ENCODE measurements around the gene SLC7A1.

SLC7A1 gene

DNA sequence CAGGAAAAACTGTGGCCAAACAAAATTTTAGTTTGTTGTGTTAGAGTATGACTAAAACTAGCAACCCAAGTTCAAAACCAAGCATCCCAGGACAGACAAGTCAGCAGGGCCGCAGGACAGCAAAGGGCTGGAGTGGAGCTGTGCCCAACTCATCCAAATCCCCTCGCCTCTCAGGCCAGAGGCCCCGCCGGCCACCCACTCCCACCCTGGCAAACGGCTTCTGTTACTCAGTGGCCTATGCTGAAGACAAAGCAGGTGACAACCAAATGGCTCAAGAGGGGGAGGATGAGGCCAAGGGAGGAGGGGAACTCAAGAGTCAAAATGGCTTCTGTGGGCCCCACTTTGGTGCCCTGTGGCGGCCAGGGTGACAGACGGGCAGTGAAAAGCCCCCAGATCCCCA lies 69.7 kb downstream of the SLC7A1 start:
- no peak for TF ChIP-seq EZH2 (IDR thresholded peaks at IDR 0.05; ENCODE audit: borderline replicate concordance, low read length)
- TF ChIP-seq, protein P1, sequence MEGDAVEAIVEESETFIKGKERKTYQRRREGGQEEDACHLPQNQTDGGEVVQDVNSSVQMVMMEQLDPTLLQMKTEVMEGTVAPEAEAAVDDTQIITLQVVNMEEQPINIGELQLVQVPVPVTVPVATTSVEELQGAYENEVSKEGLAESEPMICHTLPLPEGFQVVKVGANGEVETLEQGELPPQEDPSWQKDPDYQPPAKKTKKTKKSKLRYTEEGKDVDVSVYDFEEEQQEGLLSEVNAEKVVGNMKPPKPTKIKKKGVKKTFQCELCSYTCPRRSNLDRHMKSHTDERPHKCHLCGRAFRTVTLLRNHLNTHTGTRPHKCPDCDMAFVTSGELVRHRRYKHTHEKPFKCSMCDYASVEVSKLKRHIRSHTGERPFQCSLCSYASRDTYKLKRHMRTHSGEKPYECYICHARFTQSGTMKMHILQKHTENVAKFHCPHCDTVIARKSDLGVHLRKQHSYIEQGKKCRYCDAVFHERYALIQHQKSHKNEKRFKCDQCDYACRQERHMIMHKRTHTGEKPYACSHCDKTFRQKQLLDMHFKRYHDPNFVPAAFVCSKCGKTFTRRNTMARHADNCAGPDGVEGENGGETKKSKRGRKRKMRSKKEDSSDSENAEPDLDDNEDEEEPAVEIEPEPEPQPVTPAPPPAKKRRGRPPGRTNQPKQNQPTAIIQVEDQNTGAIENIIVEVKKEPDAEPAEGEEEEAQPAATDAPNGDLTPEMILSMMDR (IDR thresholded peaks at IDR 0.05; ENCODE audit: low read length): no peak
- no peaks in the 10 kb centered on the region for H3F3A ChIP-seq (ENCODE audit: insufficient read depth, low read length)
- peaks cover 88% of the 10 kb centered on the region for H3K36me3 ChIP-seq (ENCODE audit: insufficient read depth, low read length)
- H3K4me3 ChIP-seq (ENCODE audit: low read depth, low read length, poor library complexity, severe bottlenecking): no peak overlapping the region
- H3K9me2 ChIP-seq (ENCODE audit: low read depth, low read length): no peaks in the 10 kb centered on the region
- H3K4me1 ChIP-seq (ENCODE audit: insufficient read depth, low read length, severe bottlenecking): no peaks in the 10 kb centered on the region
- no peak overlapping the region for H3K9ac ChIP-seq (ENCODE audit: low read length)
- H4K20me1 ChIP-seq (ENCODE audit: insufficient read depth, low read length): no peaks in the 10 kb centered on the region
- no peaks in the 10 kb centered on the region for H3K79me2 ChIP-seq (ENCODE audit: insufficient read depth, low read length)
- no peak overlapping the region for H3K27ac ChIP-seq (ENCODE audit: low read depth, low read length, poor library complexity, severe bottlenecking)
- H3K9me3 ChIP-seq (ENCODE audit: low read length): no peaks in the 10 kb centered on the region
- no peak overlapping the region for H2AFZ ChIP-seq (ENCODE audit: low read length)
- no peaks in the 10 kb centered on the region for H3K27me3 ChIP-seq (ENCODE audit: insufficient read depth, low read length)
- H3K4me2 ChIP-seq (ENCODE audit: low read length): no peak overlapping the region

DNA sequence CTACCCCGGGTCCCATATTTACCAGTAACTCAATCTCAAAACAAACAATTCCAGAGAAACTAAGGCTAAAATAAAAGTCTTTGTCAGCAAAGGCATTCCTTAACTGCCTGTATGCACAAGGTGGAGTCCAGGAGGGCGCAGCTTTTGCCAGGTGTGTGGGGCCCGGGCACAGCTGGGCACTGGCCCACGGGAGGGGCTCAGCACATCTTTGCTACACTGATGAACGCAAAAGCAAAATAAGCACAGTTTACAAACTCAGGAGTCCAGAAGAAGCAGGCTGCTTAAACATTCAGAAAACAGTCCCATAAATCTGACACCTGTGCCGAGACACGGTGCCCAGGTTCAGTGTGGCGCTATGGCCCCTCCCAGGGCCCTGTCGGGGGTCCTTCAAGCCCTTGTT lies 70.8 kb downstream of the SLC7A1 start:
- H4K20me1 ChIP-seq (ENCODE audit: insufficient read depth, low read length): no peaks in the 10 kb centered on the region
- no peaks in the 10 kb centered on the region for H3K27me3 ChIP-seq (ENCODE audit: insufficient read depth, low read length)
- peaks cover 88% of the 10 kb centered on the region for H3K36me3 ChIP-seq (ENCODE audit: insufficient read depth, low read length)
- H3K27ac ChIP-seq (ENCODE audit: low read depth, low read length, poor library complexity, severe bottlenecking): no peak overlapping the region
- H3K9me2 ChIP-seq (ENCODE audit: low read depth, low read length): no peaks in the 10 kb centered on the region
- no peaks in the 10 kb centered on the region for H3K4me1 ChIP-seq (ENCODE audit: insufficient read depth, low read length, severe bottlenecking)
- H3K79me2 ChIP-seq (ENCODE audit: insufficient read depth, low read length): no peaks in the 10 kb centered on the region
- TF ChIP-seq EZH2 (IDR thresholded peaks at IDR 0.05; ENCODE audit: borderline replicate concordance, low read length): no peak
- TF ChIP-seq, protein P1 (IDR thresholded peaks at IDR 0.05; ENCODE audit: low read length): no peak
- no peaks in the 10 kb centered on the region for H3K9me3 ChIP-seq (ENCODE audit: low read length)
- H3K9ac ChIP-seq (ENCODE audit: low read length): no peak overlapping the region
- H3F3A ChIP-seq (ENCODE audit: insufficient read depth, low read length): no peaks in the 10 kb centered on the region
- no peak overlapping the region for H2AFZ ChIP-seq (ENCODE audit: low read length)
- H3K4me3 ChIP-seq (ENCODE audit: low read depth, low read length, poor library complexity, severe bottlenecking): no peak overlapping the region
- H3K4me2 ChIP-seq (ENCODE audit: low read length): no peak overlapping the region

DNA sequence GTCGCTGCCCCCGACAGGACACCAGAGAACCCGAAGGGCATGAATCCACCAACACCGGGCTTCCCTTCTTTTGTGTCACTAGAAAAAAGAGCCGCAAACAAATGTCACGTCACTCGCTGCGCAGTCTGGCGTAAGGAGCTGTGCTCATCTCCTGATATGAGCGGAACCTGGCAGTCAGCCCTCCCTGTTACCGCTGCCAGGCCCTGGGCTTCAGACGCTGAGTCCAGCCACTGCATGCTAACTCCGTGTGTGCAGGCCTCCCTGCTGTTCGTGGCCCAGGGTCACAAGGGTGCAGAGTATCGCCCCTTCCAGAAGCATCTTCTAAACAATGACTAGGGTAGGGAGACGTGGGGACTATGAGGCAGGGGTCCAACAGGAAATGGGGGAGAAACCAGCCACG lies 71.3 kb downstream of the SLC7A1 start:
- Histone ChIP-seq H3K79me2 (ENCODE audit: insufficient read depth, low read length) (no peaks in the 10 kb centered on the region), H3K4me3 (ENCODE audit: low read depth, low read length, poor library complexity, severe bottlenecking) (no peak overlapping the region), H3K9me3 (ENCODE audit: low read length) (no peaks in the 10 kb centered on the region), H3F3A (ENCODE audit: insufficient read depth, low read length) (no peaks in the 10 kb centered on the region), H3K4me2 (ENCODE audit: low read length) (no peak overlapping the region), H3K9me2 (ENCODE audit: low read depth, low read length) (no peaks in the 10 kb centered on the region), H4K20me1 (ENCODE audit: insufficient read depth, low read length) (no peaks in the 10 kb centered on the region), H3K9ac (ENCODE audit: low read length) (no peak overlapping the region), H2AFZ (ENCODE audit: low read length) (no peak overlapping the region), H3K27me3 (ENCODE audit: insufficient read depth, low read length) (no peaks in the 10 kb centered on the region), H3K4me1 (ENCODE audit: insufficient read depth, low read length, severe bottlenecking) (no peaks in the 10 kb centered on the region), H3K36me3 (ENCODE audit: insufficient read depth, low read length) (peaks cover 88% of the 10 kb centered on the region), H3K27ac (ENCODE audit: low read depth, low read length, poor library complexity, severe bottlenecking) (no peak overlapping the region)
- no peak for TF ChIP-seq EZH2 (IDR thresholded peaks at IDR 0.05; ENCODE audit: borderline replicate concordance, low read length)
- TF ChIP-seq, protein P1 (IDR thresholded peaks at IDR 0.05; ENCODE audit: low read length): no peak
